GM15510 (cell line): ENCODE measurements around the gene CDH24.

Source experiments
- POLR2A ChIP-seq: IDR thresholded peaks from 3 replicates; pipeline ENCODE4 v1.6.1; 2011; ENCODE audit warnings: borderline replicate concordance; ENCODE audit not compliant: insufficient read length; ENCODE audit errors: extremely low read depth

CDH24 gene

GRCh38 chr14:23074906-23075305 is 17.6 kb upstream of the CDH24 start:
- TF ChIP-seq POLR2A: no peak

DNA sequence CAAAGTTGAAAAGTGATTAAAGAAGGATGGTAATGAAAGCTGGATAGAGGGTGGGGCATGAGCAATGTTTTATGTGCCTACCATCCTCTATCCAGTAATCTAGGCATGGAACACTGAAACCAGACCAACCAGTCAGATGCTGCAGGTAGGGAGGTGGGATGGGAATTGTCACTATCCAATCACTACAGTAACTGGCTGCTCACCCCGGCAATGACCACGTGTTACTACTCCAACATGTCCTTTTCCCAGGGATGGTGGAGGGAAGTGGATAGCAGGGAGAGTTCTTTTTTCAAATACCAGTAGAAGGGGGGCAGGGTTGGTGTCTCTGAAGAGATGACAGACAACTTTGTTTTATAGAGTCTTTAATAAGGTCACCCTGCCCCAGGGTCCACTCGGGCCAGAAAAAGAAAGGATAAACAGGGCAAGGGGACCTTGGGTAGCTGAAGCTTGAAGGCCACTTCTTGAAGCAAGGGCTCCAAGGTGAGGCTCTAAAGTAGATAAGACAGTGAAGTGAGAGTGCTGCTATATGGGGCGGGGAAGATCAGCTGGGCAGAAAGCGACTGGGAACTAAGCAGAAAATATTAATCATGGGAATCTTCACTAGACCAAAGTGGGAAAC is 14.7 kb upstream of the CDH24 start:
- no peak for TF ChIP-seq POLR2A

DNA sequence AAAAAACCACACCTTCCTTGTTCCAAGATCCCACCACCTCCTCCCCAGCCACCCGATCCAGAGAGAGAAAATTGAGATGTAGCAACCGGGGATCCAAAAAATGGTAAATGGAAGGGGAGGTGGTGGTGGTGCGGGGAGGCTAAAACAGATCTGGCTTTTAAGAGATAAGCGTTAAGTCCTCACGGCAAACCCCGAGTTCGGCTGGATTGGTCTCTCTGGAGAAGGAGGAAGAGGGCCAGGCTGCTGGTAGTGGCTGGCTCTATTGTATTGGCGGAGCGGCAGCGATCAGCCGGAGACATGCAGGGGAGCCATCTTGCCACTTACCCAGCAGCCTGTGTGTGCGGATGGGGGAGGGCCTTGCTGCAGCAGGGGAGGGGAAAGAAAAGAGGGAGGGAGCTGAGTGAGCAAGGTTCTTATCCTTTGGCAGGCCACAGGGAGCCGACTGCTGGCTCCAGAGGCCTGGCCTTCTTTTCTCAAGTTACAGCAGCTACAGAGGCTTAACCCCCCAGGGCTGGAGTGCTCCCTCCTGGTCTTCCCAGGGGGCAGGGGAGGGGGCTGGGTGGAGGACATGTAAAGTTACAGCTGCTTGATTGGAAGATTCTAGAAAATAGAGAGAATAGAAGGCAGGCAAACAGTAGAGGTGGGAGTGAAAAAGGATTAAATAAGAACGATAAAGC is 14.1 kb upstream of the CDH24 start:
- TF ChIP-seq POLR2A: peak; percentile 79

DNA sequence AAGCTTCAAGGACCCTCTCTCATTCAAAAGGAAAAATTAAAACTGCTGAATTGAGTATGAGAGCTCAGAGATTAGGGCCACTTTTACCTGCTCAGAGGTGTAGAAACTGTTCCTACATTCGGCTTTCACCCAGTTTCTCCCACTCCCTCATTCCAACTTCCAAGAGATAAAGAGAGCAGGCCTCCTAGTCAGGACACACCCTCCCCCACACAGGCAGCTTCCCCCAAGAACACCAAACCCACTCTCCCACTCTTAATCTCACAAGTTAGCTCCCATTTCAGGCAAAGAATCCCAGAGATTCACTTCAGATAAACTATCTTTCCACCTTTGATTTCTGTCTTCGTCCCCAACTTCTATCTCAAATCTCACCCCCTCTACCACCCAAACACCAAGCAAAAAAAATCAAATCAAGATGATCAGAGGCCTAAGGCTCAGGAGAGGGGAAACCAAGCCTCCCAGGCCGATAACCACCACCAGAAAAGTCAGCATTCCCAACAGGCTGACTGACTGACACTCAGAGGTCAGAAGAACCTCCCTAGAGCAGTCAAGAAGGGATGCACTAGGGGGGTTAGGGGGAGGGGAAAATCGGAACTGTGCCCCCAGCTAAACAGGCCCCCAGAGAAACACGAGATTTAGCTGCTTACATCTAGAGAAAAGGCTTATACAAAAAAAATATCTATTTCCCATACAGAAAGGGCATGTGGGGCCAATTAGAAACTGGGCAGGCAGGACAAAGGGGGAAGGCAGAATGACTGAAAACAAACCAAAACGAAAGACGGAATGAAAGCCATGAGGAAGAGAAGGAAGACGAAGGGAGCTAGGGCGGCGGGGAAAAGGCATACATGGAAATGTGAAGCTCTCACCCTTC is 13.2 kb upstream of the CDH24 start:
- no peak for TF ChIP-seq POLR2A

DNA sequence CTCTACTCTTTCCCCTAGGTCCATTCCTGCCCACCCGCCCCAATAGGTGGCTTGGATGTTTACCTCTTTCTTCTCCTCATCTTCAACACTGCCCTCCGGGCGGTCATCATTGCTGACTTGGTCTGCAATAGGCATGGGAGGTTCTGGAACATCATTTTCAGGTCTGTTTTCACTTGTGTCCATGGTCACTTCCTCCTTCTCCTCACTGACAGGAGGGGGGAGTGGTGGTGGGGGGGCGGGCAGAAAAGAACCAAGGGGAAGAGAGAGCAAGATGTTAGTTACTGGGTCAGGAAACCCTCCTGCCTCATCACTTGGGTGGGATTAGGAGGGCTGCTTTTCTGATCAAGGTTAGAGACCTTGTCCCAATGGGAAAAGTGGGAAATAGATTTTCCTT is 12.1 kb upstream of the CDH24 start:
- TF ChIP-seq POLR2A: no peak

DNA sequence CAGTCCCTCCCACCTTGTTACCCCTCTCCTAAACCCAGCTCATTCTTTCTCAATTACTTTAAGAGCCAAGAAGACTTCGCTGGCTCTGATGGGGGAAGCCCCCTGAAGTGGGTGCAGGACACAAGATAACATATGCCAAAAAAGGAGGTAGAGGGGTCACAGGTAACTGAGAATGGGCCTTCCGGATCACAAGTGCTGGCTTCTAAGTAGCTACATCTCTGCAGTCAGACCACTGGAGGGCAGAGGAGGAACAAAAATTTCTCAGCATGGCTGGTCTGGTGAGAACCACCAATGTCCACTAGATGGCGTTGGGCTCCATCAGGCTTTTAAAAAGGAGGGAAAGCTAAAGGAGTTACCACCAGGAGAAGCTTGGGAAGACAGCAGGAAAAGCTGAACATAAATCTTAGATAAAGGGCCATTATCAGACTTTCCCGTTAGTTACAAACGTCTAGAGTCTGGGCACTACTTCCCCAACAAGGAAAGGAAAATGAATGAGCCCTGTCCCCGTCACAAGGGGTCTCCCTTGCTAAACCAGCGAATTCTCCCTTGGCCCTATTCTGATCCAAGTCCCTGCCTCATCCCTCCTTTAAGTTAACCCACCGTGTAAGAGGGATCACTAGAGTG is 11.6 kb upstream of the CDH24 start:
- TF ChIP-seq POLR2A: no peak

DNA sequence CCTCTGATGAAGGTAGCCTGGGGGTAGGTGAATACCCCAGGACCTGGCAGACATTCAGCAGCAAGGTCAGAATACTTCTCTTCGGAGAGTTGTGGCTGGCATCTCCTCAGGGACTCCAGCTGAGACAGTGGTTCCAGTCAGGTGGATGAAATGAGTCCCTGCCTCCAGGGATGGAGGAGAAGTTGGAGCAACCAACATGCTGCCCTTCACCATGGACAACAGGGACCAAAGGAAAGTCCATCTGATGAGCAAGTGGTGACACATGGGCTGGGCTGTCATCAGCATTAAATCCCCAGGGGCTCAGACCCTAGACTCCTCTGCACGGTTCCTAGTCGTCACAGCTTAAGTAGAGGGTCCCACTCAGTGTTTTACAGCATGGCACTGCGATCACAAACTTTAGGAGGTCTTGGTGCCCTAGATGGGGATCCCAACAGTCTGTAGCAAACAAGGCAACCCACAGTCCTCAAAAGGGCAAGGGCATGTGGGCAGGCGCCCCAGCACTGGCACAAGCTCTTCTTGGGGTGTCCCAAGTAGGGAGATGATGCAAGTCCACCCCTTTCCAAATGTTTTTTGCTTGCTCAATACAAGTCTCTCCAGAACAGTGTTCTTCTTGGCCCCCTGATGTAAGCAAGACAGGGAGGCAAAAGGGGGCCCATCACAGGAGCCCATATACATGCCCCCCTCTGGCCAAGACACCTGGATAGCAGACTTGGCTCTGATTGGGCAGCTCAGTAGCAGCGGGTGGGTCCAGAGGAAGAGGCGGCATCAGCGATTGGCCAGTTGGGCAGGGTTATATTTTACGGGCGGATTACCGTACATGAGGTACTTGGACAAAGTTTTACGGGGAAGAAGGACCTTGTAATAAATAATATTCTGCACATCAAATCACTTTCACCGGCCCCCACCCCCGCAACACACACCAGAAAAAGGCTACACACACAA is 10.8 kb upstream of the CDH24 start:
- no peak for TF ChIP-seq POLR2A

DNA sequence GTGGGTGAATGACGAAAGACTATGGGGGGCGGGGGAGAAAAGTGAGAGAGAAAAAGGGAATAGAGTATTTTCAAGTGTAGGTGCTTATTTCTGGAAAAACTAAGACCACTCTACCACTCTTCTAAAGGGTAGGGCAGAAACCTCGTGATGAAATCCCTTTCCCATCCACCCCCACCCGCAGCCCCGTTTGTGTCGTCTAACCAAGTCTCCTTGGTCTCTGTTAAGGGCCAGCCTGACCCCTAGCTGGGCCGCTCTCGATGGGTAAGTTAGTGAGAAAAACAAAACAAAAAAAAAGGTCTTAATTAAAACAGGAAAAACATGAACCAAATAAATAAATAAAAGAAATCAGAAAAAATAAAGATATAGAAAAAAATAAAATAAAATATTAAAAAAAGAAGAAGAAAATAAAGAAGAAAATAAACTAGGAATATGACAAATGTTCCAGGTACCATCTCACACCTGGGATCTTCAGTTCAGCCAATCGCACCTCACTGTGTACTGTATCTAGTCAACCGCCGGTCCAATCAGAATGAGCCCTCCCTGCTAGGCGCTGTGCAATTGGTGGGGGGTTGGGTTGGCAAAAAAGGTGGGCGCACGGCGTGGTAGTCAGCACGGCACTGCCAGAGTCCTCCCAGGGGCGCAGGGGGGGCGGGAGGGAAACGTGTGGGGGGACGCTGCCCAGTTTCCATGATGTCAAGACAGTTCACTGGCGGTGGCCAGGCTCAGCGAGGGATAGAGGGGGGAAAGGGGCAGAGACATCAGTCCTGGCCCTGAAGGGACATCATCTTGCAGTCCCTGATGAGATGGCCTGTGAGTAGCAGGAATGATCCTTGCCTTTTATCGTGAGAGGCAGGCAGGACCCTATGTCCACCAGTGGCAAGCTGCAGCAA is 9.8 kb upstream of the CDH24 start:
- no peak for TF ChIP-seq POLR2A

DNA sequence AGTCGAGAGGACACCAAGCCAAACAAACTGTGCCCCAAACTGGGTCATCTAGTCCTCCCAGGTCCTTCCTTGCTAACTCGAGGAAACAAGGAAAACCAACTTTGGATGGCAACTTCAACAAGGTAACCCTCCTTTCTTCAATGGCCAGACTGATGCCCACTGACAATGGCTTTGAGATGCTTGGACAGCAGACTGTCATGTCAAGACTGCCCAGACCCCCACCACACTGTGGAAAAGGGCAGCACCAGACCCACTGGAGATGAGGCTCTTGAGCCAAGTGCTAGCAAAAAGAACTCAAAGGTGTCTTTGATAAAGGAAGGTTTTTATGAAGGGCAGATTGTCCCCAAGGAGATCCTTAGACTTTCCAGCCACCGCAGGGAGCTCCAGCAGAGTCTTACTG is 9.0 kb upstream of the CDH24 start:
- no peak for TF ChIP-seq POLR2A

- no peak for TF ChIP-seq POLR2A
Observed at GRCh38 chr14:23063601-23064000, 6.3 kb upstream of the CDH24 start.

- no peak for TF ChIP-seq POLR2A
Observed at GRCh38 chr14:23062002-23062401, 4.7 kb upstream of the CDH24 start.

GRCh38 chr14:23060536-23061260 is 3.4 kb upstream of the CDH24 start:
- TF ChIP-seq POLR2A: no peak
